Measurements from ENCODE around the gene CELF1. TPM values are rescaled to one million over a fixed set of nuclear protein-coding genes. Genes with fewer than 3 reads are reported as not detected.
A peak's percentile ranks its signal among the peaks of the same experiment; 100 is the strongest.

Gene CELF1
- total and polyA plus RNA-seq, 2 experiments from 2014 or later, result 124 to 233 TPM

- peaks cover 51% of the 10 kb centered on the region for H4K20me1 ChIP-seq (replicated peaks; ENCODE audit: insufficient read depth)
- peak overlapping the region; percentile 96; the same call in 1 of the 2 replicates for H3K27ac ChIP-seq (ENCODE audit: low read depth)
Observed at GRCh38 chr11:47551086-47551485, 1.8 kb downstream of the CELF1 start.

More at GRCh38 chr11:47551086-47551485, 1.8 kb downstream of the CELF1 start:
- TF ChIP-seq ETS1 (IDR thresholded peaks at IDR 0.05), result no peak
- peak; percentile 32 to 50; a peak in 3 of 4 replicates for TF ChIP-seq CTCF (conservative IDR thresholded peaks at IDR 0.05; ENCODE audit: low read depth in 2 of 2)
- no peak for TF ChIP-seq ZNF462 (CRISPR knock-in tag; IDR thresholded peaks at IDR 0.05)
- Mint-ChIP-seq H3K9me3 (no peaks in the 10 kb centered on the region), H3K4me1 (peaks cover 33% of the 10 kb centered on the region), H3K36me3 (ENCODE audit: low read depth) (peaks cover 33% of the 10 kb centered on the region), H3K27ac (0 out of 2 replicates have a peak overlapping the region, but pooled peaks have one; percentile 8), H3K4me3 (peak overlapping the region; percentile 99), H3K27me3 (ENCODE audit: insufficient read depth, low read depth, poor library complexity) (peaks cover 10% of the 10 kb centered on the region)
- Histone ChIP-seq H3K9me2 (ENCODE audit: insufficient read depth) (no peaks in the 10 kb centered on the region), H3K79me2 (replicated peaks; ENCODE audit: insufficient read depth) (peaks cover 67% of the 10 kb centered on the region), H3F3A (replicated peaks; ENCODE audit: low read depth) (0 out of 2 replicates have a peak, but pooled peaks cover 3% of the 10 kb centered on the region), H3K4me1 (ENCODE audit: insufficient read depth) (peaks cover 24% of the 10 kb centered on the region), H3K27me3 (ENCODE audit: insufficient read depth) (no peaks in the 10 kb centered on the region), H3K36me3 (ENCODE audit: insufficient read depth) (no peaks in the 10 kb centered on the region), H3K4me3 (peak overlapping the region; percentile 99), H2AFZ (no peak overlapping the region), H3K4me2 (peak overlapping the region; percentile 92)
- DNase-seq (ENCODE audit: low spot score) (peak; percentile 62), ATAC-seq (peak; percentile 12)

Data from GM23338 (cell line).